RWPE1 (cell line): ENCODE results near the gene KTN1.

Experiments used
- CTCF ChIA-PET: fragments of 350-600 bp; sonication (Branson Sonifier 250); formaldehyde crosslinking; extraction: SDS; loops from one replicate; lab custom pipeline; 2021; lab: Yijun Ruan, JAX
- POLR2A ChIA-PET: fragments of 400-600 bp; formaldehyde crosslinking; extraction: SDS; loops from one replicate; lab custom pipeline; 2020; ENCODE audit warnings: antibody characterized with exemption; ENCODE audit not compliant: low non-redundant PET; lab: Yijun Ruan, JAX
- DNase-seq: peaks from one replicate; pipeline ENCODE4 v3.0.0; 2012; ENCODE audit warnings: low spot score
- H3K27ac ChIP-seq: fragments of 450-650 bp; 2 replicates; pipeline ENCODE4 v1.5.1; 2017
- CTCF ChIP-seq: fragments of 450-650 bp; conservative IDR thresholded peaks from 2 replicates; pipeline ENCODE4 v1.5.1; 2017; ENCODE audit warnings: low read depth, mild to moderate bottlenecking

The KTN1 gene

GRCh38 chr14:55699131-55700057 lies 119.4 kb downstream of the KTN1 start:
- ChIA-PET CTCF (interaction anchor here (0.6 kb wide), 1 partner anchor 400 kb away, joined by 3 read pairs; no protein-coding TSS in a partner anchor), POLR2A (no interaction called here)
- no peak overlapping the region for H3K27ac ChIP-seq
- TF ChIP-seq CTCF: no peak
- peak; percentile 51 for DNase-seq

- H3K27ac ChIP-seq: no peak overlapping the region
- peak; percentile 5 for DNase-seq
- ChIA-PET POLR2A (no interaction called here), CTCF (interaction anchor here (0.6 kb wide), 1 partner anchor 185 kb away, joined by 3 read pairs; no protein-coding TSS in a partner anchor)
- no peak for TF ChIP-seq CTCF
Measured at GRCh38 chr14:55701638-55702037, 121.6 kb downstream of the KTN1 start.

GRCh38 chr14:55702511-55702910 lies 122.5 kb downstream of the KTN1 start:
- POLR2A ChIA-PET: no interaction called here
- CTCF ChIA-PET: interaction anchor here (0.5 to 1.2 kb wide), 2 partner anchors 256 to 772 kb away, joined by 3 read pairs; no protein-coding TSS in a partner anchor
- no peak for TF ChIP-seq CTCF
- no peak overlapping the region for H3K27ac ChIP-seq
- no peak for DNase-seq

GRCh38 chr14:55704654-55705053 lies 124.6 kb downstream of the KTN1 start:
- ChIA-PET CTCF (interaction anchor here (2.2 kb wide), 1 partner anchor 770 kb away, joined by 10 read pairs; no protein-coding TSS in a partner anchor), POLR2A (no interaction called here)
- H3K27ac ChIP-seq: no peak overlapping the region
- no peak for DNase-seq
- no peak for TF ChIP-seq CTCF

- ChIA-PET POLR2A (no interaction called here), CTCF (interaction anchor here (0.6 to 2.2 kb wide), 5 partner anchors 40 to 769 kb away, joined by 3 to 10 read pairs (median 3); no protein-coding TSS in a partner anchor)
- H3K27ac ChIP-seq: peak overlapping the region; percentile 59
- TF ChIP-seq CTCF: no peak
- peak; percentile 45 for DNase-seq
Measured at GRCh38 chr14:55705651-55706364, 125.8 kb downstream of the KTN1 start.

- no peak for TF ChIP-seq CTCF
- H3K27ac ChIP-seq: no peak overlapping the region
- POLR2A ChIA-PET: no interaction called here
- DNase-seq: no peak
- CTCF ChIA-PET: interaction anchor here (0.6 to 2.2 kb wide), 4 partner anchors 40 to 768 kb away, joined by 3 to 10 read pairs (median 3); no protein-coding TSS in a partner anchor
Measured at GRCh38 chr14:55706365-55706684, 126.3 kb downstream of the KTN1 start.
